CD4-positive, alpha-beta T cell treated with Interferon alpha-2 for 1 hour (primary cell): ENCODE data around the gene FAM240B.

Experiments
- DNase-seq, 2 donors: peaks; one replicate each; pipeline ENCODE4 v3.0.0-alpha.2; 2020 to 2022

FAM240B gene

DNA sequence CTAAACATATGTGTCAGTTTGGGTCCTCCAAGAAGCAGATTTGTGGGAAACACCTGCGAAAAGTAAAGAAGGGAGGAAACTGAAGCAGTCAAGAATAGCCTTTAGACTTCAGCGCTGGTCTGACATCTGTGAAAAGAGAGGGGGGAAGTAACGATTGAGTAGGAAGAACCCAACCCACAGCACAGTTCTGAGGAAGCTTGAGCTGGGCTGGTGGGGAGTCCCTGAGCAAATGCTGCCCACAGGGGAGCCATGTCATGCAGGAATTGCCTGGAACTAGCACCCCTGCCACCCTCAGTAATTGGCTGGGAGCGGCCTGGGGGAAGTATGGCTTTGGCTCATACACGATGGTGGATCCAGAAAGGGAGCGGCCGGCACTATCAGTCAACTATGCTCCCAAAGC, 20.6 kb downstream of the FAM240B start:
- DNase-seq: no peak

DNA sequence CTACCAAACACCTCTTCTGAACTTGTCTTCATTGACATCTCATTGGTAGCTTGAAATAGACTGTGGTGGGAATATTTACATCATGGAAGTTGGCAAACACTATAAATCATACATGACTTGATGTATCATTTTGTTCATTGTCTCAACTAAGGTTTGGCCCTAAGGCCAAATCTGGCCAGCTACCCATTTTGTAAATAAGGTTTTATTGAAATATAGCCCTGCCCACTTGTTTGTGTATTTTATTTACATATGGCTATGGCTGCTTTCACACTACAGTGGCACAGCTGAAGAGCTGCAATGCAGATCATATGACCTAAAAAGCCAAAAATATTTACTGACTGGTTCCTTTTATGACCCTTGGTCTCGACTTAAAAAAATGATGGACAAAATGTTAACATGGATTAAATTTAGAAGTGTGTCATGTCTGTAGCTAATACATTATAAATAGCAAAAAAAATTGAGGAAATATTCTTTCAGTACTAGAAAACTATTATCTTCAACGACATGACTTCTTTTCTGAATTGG, 22.1 kb downstream of the FAM240B start:
- no peak for DNase-seq

GRCh38 chr9:38696999-38697398, 22.9 kb downstream of the FAM240B start:
- no peak for DNase-seq

DNA sequence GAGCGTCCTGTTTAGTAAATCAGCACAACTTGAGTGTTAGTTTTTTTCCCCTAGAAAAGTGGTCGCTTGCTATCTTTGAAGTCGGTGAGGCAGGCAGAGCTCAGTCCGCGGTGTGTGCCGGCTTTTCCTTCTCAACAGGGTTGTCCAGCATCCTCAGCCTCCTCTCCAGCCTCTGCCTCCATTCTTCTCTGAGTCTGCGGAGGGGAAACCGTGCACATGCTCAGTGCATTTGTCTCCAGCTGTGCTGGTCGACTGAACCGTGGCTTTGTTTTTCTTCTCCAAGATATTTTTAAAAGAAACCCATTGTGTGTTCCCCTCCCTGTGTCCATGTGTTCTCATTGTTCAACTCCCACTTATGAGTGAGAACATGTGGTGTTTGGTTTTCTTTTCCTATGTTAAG, 25.3 kb downstream of the FAM240B start:
- no peak for DNase-seq

- DNase-seq: no peak
These were observed 27.2 kb downstream of the FAM240B start for GRCh38 chr9:38692707-38693106.

DNA sequence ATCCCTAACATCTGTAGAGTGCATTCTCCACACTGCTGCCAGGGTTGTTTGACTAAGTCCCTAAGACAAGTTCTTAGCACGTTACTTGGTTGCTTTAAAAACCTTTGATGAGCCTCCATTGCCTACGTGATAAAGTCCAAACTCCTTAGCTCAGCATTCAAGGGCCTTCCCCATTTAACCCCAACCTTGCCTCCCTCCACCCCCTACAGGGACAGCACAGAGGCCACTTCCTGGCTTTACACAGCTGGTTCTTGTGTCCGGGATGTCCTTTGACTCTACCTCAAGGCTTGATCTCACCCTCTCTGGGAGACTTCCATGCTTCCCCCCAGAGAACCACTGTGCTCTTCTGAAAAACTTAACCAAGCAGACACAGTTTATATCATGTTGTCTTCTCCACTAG, 29.4 kb downstream of the FAM240B start:
- no peak for DNase-seq

DNA sequence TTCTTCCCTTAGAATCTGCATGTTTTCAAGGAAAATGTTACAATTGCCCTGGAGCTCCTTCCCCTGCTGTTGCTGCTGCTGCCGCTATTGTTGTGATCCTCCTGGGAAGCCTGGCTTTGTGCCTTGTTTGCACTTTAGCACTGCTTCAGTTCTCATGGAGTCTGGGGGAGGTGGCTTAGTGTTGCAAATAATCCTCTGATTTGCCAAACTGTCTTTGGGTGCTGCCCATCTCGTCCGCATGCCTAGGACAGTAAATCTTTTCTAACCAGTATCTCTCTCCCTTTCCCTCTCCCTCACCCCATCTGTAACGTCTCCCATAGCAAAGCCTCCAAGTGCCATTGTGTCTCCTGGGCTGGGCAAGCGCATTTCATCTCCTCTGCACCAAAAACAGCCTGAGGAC, 30.3 kb downstream of the FAM240B start:
- DNase-seq: no peak

GRCh38 chr9:38687992-38688391, 31.9 kb downstream of the FAM240B start:
- no peak for DNase-seq

GRCh38 chr9:38687389-38687842, 32.5 kb downstream of the FAM240B start:
- peak in 1 of 2 donors; percentile 26 for DNase-seq

GRCh38 chr9:38686933-38687332, 33.0 kb downstream of the FAM240B start:
- DNase-seq: no peak

DNA sequence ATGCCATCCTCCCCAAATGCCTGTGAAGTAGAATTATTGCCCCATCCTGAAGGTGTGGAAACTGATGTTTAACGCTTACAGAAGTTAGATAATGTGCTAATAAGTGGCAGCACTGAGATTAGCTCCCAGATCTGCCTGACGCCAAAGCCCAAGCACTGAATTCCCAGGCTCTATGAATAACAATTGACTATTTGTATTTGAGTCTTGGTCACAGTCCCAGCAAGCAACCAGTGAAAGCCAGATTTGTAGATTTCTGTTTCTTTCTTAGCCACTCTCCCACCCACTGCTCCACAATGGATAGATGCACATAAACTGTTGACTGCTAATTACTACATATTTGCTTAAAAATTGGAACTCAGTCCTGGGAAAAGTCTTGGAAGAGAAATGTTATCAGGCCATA, 34.4 kb downstream of the FAM240B start:
- no peak for DNase-seq

DNA sequence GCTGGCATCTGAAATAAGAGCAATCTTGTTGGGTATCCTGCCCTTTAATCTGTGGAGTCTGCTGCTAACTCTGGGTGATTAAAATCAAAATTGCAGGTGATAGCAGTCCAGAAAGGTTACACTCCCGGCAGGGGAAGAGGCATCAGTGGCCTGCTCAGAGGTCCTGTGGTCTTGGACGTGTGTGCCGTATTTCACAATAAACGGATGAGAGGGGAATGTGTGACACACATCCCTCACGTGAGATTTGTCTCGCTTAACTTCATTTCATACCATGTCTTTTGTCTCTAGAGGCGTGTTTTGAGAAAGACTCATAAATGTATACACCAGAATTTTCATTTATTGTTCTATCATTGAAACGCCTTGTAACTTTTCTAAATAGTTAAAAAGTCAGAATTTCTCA, 36.6 kb downstream of the FAM240B start:
- DNase-seq: no peak

- no peak for DNase-seq
These were observed 37.2 kb downstream of the FAM240B start for GRCh38 chr9:38682713-38683112.

DNA sequence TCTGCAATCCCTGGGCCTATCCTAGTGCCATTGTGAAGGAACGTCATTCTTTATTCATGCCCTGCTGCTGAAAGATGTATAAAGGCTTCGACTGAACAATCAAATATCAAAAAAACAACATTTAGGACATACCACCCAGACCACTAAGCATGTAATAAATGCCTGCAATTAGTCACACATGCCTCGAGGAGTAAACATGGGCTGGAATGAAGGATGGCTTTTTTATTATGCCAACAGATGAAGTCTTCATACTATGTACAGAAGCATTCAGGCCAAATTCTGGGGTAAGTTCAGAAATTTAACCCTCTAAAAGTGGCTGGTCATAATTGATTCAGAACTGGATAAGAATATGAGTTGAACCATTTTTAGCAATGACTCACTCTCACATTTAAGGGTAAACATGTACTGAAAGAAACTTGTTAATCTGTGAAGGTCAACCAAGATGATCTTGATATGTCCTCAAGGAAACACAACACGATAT, 38.1 kb downstream of the FAM240B start:
- DNase-seq: no peak

- DNase-seq: no peak
These were observed 39.0 kb downstream of the FAM240B start for GRCh38 chr9:38680837-38681445.

DNA sequence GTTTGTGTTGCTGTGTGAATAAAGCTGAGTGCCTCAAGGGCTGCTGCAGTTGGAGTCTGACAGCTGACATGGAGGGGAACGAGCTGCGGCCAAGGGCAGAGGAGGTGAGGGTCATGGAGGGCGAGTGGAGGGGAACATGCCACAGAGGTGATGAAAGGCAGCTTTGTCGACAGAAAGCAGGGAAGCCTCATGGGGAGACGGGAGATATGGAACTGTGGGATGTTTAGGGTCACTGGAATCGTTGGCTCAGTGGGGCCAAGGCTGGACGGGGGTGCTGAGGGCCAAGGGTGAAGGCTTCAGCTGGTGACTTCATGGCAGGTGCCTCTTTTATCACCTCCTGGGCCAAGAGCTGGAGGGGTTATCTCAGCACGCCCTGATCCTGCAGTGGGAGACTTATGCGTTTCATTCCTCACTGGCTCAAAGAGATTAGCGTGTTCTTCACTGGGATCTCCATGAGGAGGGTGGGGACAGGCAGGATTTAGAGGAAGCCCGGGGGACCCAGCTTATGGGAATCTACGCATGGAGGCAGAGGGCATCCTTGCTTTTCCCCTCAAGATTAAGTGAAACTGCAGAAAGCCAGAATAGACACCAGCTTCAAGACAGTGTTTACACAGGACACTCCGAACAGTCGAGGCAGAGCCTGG, 42.2 kb downstream of the FAM240B start:
- no peak for DNase-seq

GRCh38 chr9:38675831-38676230, 44.1 kb downstream of the FAM240B start:
- no peak for DNase-seq

GRCh38 chr9:38675211-38675610, 44.7 kb downstream of the FAM240B start:
- DNase-seq: no peak

- DNase-seq: no peak
These were observed 46.3 kb downstream of the FAM240B start for GRCh38 chr9:38673399-38674193.

DNA sequence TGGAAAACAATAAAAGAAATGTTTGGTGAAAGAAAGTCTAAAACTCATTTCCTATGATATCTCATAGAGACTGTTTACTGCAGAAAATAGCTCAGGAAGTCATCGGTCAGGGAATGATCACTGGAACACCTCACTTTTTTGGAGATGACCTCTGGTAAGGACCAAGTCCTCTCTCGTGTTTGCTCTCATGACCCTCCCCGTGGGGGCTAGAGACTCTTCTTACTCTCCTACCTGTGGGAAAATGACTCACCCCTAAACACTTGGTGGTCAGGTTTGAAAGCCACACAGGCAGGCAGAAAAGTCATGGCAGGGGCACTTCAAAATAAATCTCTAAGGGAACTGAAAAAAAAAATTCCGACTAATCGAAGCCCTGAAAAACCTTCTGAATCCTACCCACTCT, 48.2 kb downstream of the FAM240B start:
- DNase-seq: no peak

DNA sequence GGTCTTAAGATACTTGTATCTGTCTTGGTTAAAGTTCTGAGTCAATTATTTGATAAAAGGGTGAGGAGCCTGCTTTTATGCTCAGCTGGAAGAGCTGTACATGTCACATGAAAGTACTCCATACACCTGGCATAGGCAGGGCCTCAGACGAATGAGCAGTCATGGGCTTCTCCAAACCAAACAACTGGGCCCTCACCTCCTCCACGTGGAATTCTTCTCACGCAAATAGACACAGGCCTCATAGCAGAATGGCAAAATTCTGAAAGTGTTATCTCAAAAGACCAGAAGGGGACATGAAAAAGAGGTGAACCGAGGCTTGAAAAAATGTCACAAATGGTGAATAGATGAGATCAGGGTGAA, 48.6 kb downstream of the FAM240B start:
- DNase-seq: no peak

DNA sequence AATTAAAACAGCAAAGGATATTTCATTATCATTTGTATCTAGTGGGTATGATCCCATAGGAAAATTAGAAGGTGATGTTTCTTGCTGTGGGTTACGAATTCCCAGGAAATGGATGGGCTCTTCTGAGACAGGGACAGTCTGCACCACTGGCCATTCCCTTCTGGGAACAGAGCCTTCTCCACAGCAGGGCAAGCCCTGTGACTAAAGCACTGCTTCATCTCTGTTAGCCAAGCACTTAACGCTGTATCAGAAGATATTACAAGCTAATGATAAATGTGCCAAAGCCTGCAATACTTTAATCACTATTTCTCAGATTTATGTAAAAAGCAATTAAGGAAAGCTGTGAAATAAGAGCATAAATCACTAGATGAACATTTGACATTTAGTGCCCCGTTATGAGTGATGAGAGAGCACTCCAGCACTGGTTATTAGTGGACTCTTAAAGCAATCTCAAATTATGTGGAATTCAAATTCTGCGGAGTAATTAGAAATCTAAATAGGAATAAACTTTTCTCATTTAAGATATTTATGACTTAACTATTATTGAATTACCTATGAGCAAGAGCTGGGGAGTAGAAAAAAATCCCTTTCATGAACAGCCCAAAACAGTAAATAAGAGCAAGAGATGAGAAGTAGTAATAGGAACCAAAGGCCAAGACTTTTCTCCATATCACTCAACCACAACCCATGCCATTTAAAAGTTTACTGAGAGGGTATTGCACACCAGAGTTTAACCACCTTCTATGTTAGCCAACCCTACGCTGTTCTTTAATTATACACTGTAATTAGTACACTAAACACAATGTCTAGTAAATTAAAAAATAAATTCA, 49.2 kb downstream of the FAM240B start:
- no peak for DNase-seq
